ENCODE results near the gene PCK2. TPM values are rescaled to one million over a fixed set of nuclear protein-coding genes. Genes with fewer than 3 reads are reported as not detected.

Gene PCK2
- polyA plus RNA-seq, 6 donors from 2014 or later: 26.5 to 48.0 (median 36.8) TPM

GRCh38 chr14:24056800-24057184 lies 37.3 kb upstream of the PCK2 start:
- no peak overlapping the region for H3K4me3 Mint-ChIP-seq

DNA sequence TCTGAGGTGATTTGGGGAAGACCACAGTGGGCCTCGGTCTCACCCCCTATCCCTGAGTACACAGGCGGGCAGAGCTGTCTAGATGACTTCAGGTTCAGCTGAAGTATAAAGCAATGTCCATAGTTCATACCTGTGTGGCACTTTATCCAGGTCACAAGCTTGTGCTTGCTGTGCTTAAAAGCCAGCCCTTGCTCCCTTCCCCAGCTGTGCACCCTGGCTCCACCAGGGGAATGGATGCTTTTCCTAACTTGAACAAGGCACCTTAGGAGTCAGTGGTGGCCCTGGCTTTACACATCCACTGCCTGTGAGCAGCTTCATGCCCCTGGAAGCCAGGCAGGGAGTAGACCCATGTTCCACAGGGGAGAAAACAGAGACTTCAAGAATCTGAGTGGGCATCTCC lies 36.8 kb upstream of the PCK2 start:
- no peak overlapping the region for H3K4me3 Mint-ChIP-seq
- DNase-seq: no peak
- H3K27me3 Mint-ChIP-seq: peaks cover 17 to 39% (median 30%) of the 10 kb centered on the region in 3 donors
- no peak for ATAC-seq (ENCODE audit: low read depth in 2 of 2)
- peaks cover 15 to 20% (median 17%) of the 10 kb centered on the region in 3 donors for H3K4me1 Mint-ChIP-seq
- H3K36me3 Mint-ChIP-seq: no peaks in the 10 kb centered on the region
- no peaks in the 10 kb centered on the region for H3K9me3 Mint-ChIP-seq
- no peak overlapping the region for H3K27ac Mint-ChIP-seq

More at GRCh38 chr14:24056800-24057184, 37.3 kb upstream of the PCK2 start:
- DNase-seq: no peak
- no peaks in the 10 kb centered on the region for H3K9me3 Mint-ChIP-seq
- no peak for ATAC-seq (ENCODE audit: low read depth in 2 of 2)
- H3K4me1 Mint-ChIP-seq: peaks cover 15 to 20% (median 17%) of the 10 kb centered on the region in 3 donors
- peaks cover 17 to 39% (median 30%) of the 10 kb centered on the region in 3 donors for H3K27me3 Mint-ChIP-seq
- no peaks in the 10 kb centered on the region for H3K36me3 Mint-ChIP-seq
- no peak overlapping the region for H3K27ac Mint-ChIP-seq

DNA sequence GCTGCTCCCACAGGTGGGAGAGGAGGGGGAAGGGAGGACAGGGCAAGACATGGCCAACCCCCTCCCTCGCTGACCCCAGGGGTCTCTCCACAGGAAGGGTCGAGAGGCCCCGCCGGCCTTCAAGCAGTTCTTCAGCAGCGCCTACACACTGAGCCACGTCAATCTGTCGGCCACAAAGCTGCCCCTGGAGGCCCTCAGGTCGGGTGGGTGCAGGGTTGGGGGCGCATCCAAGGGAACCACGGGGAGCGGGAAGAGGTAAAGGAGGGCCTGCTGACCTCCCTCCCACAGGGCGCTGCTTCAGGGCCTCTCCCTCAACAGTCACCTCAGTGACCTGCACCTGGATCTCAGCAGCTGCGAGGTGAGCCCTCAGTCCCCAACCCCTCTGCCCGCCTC lies 36.2 kb upstream of the PCK2 start:
- peaks cover 17 to 35% (median 28%) of the 10 kb centered on the region in 3 donors for H3K27me3 Mint-ChIP-seq
- H3K36me3 Mint-ChIP-seq: no peaks in the 10 kb centered on the region
- peaks cover 12 to 15% (median 12%) of the 10 kb centered on the region in 3 donors for H3K4me1 Mint-ChIP-seq
- H3K9me3 Mint-ChIP-seq: no peaks in the 10 kb centered on the region
- no peak overlapping the region for H3K4me3 Mint-ChIP-seq
- ATAC-seq (ENCODE audit: low read depth in 2 of 2) (no peak), DNase-seq (no peak)
- peak overlapping the region in 2 of 6 donors; percentile 35 to 56 for H3K27ac Mint-ChIP-seq

- Mint-ChIP-seq H3K4me3 (no peak overlapping the region), H3K4me1 (peaks cover 6 to 9% (median 7%) of the 10 kb centered on the region in 3 donors), H3K9me3 (no peaks in the 10 kb centered on the region), H3K27me3 (peaks cover 11 to 30% (median 22%) of the 10 kb centered on the region in 3 donors), H3K36me3 (no peaks in the 10 kb centered on the region), H3K27ac (peak overlapping the region in 1 of 6 donors; percentile 89)
- ATAC-seq (ENCODE audit: low read depth in 2 of 2) (peak; percentile 58 to 61), DNase-seq (peak; percentile 47)
These were observed 35.7 kb upstream of the PCK2 start for GRCh38 chr14:24058260-24058950.

DNA sequence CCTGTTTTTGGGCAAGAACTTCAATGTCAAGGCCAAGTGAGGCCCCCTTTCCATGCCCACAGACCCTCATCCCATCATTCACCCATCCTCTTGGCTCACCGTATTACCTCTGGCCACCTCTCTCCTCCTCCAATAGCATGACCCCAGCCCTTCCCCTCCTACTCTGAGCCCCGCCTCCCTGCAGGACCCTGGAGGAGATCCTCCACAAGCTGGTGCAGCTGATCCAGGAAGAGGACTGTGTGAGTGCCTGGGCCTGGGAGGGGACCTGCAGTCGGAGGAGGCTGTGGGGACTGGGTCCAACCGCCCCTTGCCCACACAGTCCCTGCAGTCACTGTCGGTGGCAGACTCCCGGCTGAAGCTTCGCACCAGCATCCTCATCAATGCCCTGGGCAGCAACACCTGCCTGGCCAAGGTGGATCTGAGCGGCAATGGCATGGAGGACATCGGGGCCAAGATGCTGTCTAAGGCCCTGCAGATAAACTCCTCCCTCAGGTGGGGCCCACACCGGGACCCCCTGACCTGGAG lies 35.1 kb upstream of the PCK2 start:
- Mint-ChIP-seq H3K4me1 (peaks cover 4 to 6% (median 5%) of the 10 kb centered on the region in 3 donors), H3K4me3 (no peak overlapping the region), H3K27me3 (peaks cover 9 to 25% (median 18%) of the 10 kb centered on the region in 3 donors), H3K9me3 (no peaks in the 10 kb centered on the region), H3K36me3 (no peaks in the 10 kb centered on the region), H3K27ac (peak overlapping the region in 1 of 6 donors; percentile 89)
- DNase-seq (no peak), ATAC-seq (ENCODE audit: low read depth in 2 of 2) (no peak)

GRCh38 chr14:24059841-24060388 lies 34.2 kb upstream of the PCK2 start:
- H3K9me3 Mint-ChIP-seq: no peaks in the 10 kb centered on the region
- DNase-seq (no peak), ATAC-seq (ENCODE audit: low read depth in 2 of 2) (no peak)
- no peak overlapping the region for H3K4me3 Mint-ChIP-seq
- no peaks in the 10 kb centered on the region for H3K36me3 Mint-ChIP-seq
- peaks cover 4 to 6% (median 5%) of the 10 kb centered on the region in 3 donors for H3K4me1 Mint-ChIP-seq
- H3K27me3 Mint-ChIP-seq: peaks cover 6 to 17% (median 16%) of the 10 kb centered on the region in 3 donors
- H3K27ac Mint-ChIP-seq: no peak overlapping the region

DNA sequence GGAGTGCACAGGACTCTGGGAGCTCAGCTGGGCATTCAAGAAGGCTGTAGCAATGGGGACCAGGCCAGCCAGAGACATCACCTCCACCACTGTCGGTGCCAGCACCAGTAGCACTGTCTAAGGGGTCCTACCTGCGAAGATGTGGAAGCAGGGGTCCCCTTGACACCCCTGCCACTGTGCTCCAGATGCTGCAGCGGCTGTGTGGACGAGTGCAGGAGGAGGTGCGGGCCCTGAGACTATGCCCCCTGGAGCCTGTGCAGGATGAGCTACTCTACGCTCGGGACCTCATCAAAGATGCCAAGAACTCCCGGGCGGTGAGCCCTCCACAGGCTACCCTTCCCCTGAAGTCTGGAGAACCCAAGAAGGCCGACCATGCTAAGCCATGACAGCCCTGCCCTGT lies 33.7 kb upstream of the PCK2 start:
- Mint-ChIP-seq H3K27me3 (peaks cover 5 to 12% (median 10%) of the 10 kb centered on the region in 3 donors), H3K4me1 (peaks cover 4 to 6% (median 5%) of the 10 kb centered on the region in 3 donors), H3K27ac (no peak overlapping the region), H3K9me3 (no peaks in the 10 kb centered on the region), H3K4me3 (no peak overlapping the region), H3K36me3 (no peaks in the 10 kb centered on the region)
- ATAC-seq (ENCODE audit: low read depth in 2 of 2) (no peak), DNase-seq (no peak)

DNA sequence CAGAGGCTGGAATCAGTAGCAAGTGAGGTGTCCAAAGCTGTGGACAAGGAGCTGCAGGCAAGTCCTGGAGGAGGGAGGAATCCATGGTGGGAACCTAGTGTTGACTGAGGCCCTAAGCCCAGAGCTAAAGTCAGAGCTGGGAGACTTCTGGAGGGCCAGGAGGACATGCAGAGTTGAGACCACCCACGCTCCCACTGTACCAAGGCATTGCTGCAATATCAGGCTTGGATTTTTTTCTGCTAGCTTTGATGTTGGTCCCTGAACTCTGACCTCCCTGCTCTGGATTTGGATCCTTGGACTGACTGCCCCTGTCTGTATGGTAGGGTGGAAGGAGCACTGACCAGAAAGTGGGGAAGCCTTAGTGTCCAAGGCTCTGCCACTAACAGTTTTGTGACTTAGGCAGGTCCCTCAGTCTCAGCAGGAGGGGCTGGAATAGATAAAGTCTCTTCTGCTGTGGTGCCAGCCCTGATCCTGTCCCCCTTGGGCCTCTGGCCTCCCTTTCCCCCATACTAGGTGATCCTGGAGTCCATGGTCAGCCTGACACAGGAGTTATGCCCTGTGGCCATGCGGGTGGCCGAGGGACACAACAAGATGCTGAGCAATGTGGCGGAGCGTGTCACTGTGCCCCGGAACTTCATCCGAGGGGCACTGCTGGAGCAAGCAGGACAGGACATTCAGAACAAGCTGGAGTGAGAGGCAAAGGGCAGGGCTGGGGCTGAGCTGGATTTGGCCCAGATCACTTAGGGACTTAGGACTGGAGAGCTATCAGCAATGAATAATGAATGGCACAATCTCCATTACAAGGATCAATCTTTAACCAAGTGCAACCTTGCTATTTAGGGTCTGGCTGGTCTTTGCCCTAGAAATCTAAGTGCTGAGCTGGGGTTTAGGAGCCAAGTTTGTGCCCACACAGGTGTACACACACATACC lies 32.9 kb upstream of the PCK2 start:
- H3K27ac Mint-ChIP-seq: peak overlapping the region in 1 of 6 donors; percentile 12
- peaks cover 4 to 6% (median 5%) of the 10 kb centered on the region in 3 donors for H3K4me1 Mint-ChIP-seq
- no peak overlapping the region for H3K4me3 Mint-ChIP-seq
- no peaks in the 10 kb centered on the region for H3K9me3 Mint-ChIP-seq
- ATAC-seq (ENCODE audit: low read depth in 2 of 2): no peak
- no peaks in the 10 kb centered on the region for H3K36me3 Mint-ChIP-seq
- DNase-seq: no peak
- peaks cover 5 to 7% (median 6%) of the 10 kb centered on the region in 3 donors for H3K27me3 Mint-ChIP-seq

DNA sequence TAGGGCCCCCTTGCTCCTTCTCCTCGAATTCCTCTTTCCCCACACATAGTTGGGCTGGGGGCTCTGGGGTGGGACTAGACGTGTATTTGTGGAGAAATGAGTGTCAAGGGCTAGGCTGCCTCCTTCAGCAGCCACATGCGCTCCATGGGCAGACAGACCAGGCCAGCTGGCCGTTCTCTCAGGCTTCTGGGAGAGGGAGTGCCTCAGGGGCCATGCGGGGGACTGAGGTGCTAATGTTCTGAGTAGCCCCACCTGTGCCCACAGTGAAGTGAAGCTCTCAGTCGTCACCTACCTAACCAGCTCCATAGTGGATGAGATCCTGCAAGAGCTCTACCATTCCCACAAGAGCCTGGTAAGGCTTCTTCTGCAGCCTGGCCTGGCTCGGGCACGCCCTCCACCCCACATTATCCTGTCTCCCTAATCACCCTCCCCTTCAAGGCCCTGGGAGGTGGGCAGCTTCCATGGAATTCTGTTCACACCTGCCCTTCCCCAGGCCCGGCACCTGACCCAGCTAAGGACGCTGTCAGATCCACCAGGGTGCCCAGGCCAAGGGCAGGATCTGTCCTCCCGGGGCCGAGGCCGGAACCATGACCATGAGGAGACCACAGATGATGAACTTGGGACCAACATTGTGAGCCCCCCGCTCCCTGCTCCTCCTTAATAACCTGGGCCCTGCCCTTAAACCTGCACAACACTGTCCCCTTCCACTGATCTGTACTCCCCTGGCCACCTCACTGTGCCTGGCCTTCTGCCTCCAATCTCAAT lies 31.7 kb upstream of the PCK2 start:
- ATAC-seq (ENCODE audit: low read depth in 2 of 2) (no peak), DNase-seq (no peak)
- Mint-ChIP-seq H3K36me3 (no peaks in the 10 kb centered on the region), H3K4me1 (peaks cover 4 to 6% (median 5%) of the 10 kb centered on the region in 3 donors), H3K9me3 (no peaks in the 10 kb centered on the region), H3K27me3 (peaks cover 0 to 5% (median 0%) of the 10 kb centered on the region in 3 donors), H3K4me3 (peak overlapping the region in 1 of 8 donors; percentile 9), H3K27ac (peak overlapping the region in 2 of 6 donors; percentile 69 to 73)

DNA sequence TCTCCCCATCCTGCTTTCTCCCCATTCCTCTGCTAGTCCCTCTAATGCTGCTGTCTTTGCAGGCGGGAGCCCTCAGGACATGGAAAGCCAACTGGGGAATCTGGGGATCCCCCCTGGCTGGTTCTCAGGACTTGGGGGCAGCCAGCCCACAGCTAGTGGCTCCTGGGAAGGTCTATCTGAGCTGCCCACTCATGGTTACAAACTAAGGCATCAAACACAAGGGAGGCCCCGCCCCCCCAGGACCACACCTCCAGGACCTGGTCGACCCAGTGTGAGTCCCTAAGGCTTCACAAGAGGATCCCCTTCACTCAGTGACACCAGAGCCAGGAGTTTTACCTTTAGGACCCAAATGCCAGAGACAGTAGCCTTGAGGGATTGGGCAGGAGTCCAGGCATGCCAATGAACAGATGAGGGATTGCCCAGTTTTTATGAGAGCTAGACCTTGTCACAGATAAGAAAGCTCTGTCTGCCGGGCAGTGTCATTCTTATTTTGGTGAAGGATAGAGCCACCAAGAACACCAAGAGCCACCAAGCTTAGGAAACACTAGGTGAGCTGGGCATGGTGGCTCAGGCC lies 30.8 kb upstream of the PCK2 start:
- peak overlapping the region in 2 of 6 donors; percentile 2 to 57 for H3K27ac Mint-ChIP-seq
- ATAC-seq (ENCODE audit: low read depth in 2 of 2) (no peak), DNase-seq (no peak)
- H3K27me3 Mint-ChIP-seq: peaks cover 0 to under 1% (median 0%) of the 10 kb centered on the region in 3 donors
- H3K4me1 Mint-ChIP-seq: peaks cover under 1 to 1% (median 1%) of the 10 kb centered on the region in 3 donors
- H3K36me3 Mint-ChIP-seq: no peaks in the 10 kb centered on the region
- no peak overlapping the region for H3K4me3 Mint-ChIP-seq
- H3K9me3 Mint-ChIP-seq: peaks cover 0 to 1% (median 0%) of the 10 kb centered on the region in 7 donors

GRCh38 chr14:24064091-24064795 lies 29.9 kb upstream of the PCK2 start:
- no peaks in the 10 kb centered on the region for H3K36me3 Mint-ChIP-seq
- peaks cover 0 to 1% (median 0%) of the 10 kb centered on the region in 7 donors for H3K9me3 Mint-ChIP-seq
- DNase-seq (no peak), ATAC-seq (ENCODE audit: low read depth in 2 of 2) (no peak)
- no peaks in the 10 kb centered on the region for H3K27me3 Mint-ChIP-seq
- H3K27ac Mint-ChIP-seq: no peak overlapping the region
- H3K4me3 Mint-ChIP-seq: no peak overlapping the region
- H3K4me1 Mint-ChIP-seq: no peaks in the 10 kb centered on the region

GRCh38 chr14:24064856-24065255 lies 29.3 kb upstream of the PCK2 start:
- no peaks in the 10 kb centered on the region for H3K36me3 Mint-ChIP-seq
- H3K9me3 Mint-ChIP-seq: peaks cover 0 to 1% (median 0%) of the 10 kb centered on the region in 7 donors
- no peaks in the 10 kb centered on the region for H3K4me1 Mint-ChIP-seq
- no peak overlapping the region for H3K4me3 Mint-ChIP-seq
- H3K27me3 Mint-ChIP-seq: no peaks in the 10 kb centered on the region
- no peak overlapping the region for H3K27ac Mint-ChIP-seq
- no peak for ATAC-seq (ENCODE audit: low read depth in 2 of 2)
- DNase-seq: no peak

All from naive B cell (primary cell).